Keratinocyte (primary cell): ENCODE results near the gene CYTH1.

ENCODE experiments used
- CTCF ChIP-seq, 3 experiments: IDR thresholded peaks in 1 of 3; conservative IDR thresholded peaks in 1 of 3; optimal IDR thresholded peaks in 1 of 3; 2 replicates in 2 of 3; 3 replicates in 1 of 3; pipeline versions ENCODE3 to v1.5.1; 2011; ENCODE audit warnings: low read length in 3 of 3, mild to moderate bottlenecking in 3 of 3, moderate library complexity in 2 of 3, control low read depth in 1 of 3, inconsistent platforms in 1 of 3; ENCODE audit not compliant: insufficient read depth in 2 of 3; ENCODE audit errors: extremely low read depth in 1 of 3
- EZH2 ChIP-seq: IDR thresholded peaks from one replicate; pipeline ENCODE4 v1.6.1; 2012; ENCODE audit warnings: inconsistent platforms, mild to moderate bottlenecking, low read length, moderate library complexity

GRCh38 chr17:78634154-78634553, 147.9 kb downstream of the CYTH1 start:
- TF ChIP-seq CTCF (optimal IDR thresholded peaks at IDR 0.05 in 1 of 3, IDR thresholded peaks at IDR 0.05 in 1 of 3, conservative IDR thresholded peaks at IDR 0.05 in 1 of 3; ENCODE audit: extremely low read depth in 1 of 3, insufficient read depth in 2 of 3, low read length in 3 of 3) = no peak
- no peak for TF ChIP-seq EZH2
